MM.1S (cell line): ENCODE results near the gene MRPL23.

Experiments used
- DNase-seq: peaks from one replicate; pipeline ENCODE4 v3.0.0-alpha.2; 2015
- H2AFZ ChIP-seq: fragments of 300-600 bp; sonication (generic); 2 replicates; pipeline ENCODE4 v1.6.0; 2016; ENCODE audit warnings: antibody characterized with exemption, low read length
- H3F3A ChIP-seq: fragments of 300-600 bp; sonication (generic); 2 replicates; pipeline ENCODE4 v1.6.1; 2016; ENCODE audit warnings: mild to moderate bottlenecking, antibody characterized with exemption, low read length, moderate library complexity, mixed read lengths; ENCODE audit not compliant: insufficient read depth
- H3K27ac ChIP-seq: fragments of 300-600 bp; sonication (generic); 2 replicates; pipeline ENCODE4 v1.5.1; 2016; ENCODE audit warnings: mild to moderate bottlenecking, low read length
- H3K27me3 ChIP-seq: fragments of 300-600 bp; sonication (generic); replicated peaks from 2 replicates; pipeline ENCODE4 v1.6.0; 2016; ENCODE audit warnings: low read length; ENCODE audit not compliant: insufficient read depth
- H3K36me3 ChIP-seq: fragments of 300-600 bp; sonication (generic); replicated peaks from 2 replicates; pipeline ENCODE4 v1.6.1; 2016; ENCODE audit warnings: mild to moderate bottlenecking, low read length, mixed read lengths; ENCODE audit not compliant: insufficient read depth
- H3K4me1 ChIP-seq: fragments of 300-600 bp; sonication (generic); 2 replicates; pipeline ENCODE4 v1.6.1; 2016; ENCODE audit warnings: low read length, mixed read lengths
- H3K4me2 ChIP-seq: fragments of 300-600 bp; sonication (generic); 2 replicates; pipeline ENCODE4 v1.6.0; 2016; ENCODE audit warnings: low read depth, low read length
- H3K4me3 ChIP-seq: fragments of 300-600 bp; sonication (generic); 2 replicates; pipeline ENCODE4 v1.5.1; 2016; ENCODE audit warnings: low read length, mixed read lengths
- H3K79me2 ChIP-seq: fragments of 300-600 bp; sonication (generic); 2 replicates; pipeline ENCODE4 v1.6.1; 2016; ENCODE audit warnings: mixed run types, low read length, mixed read lengths
- H3K9ac ChIP-seq: fragments of 300-600 bp; sonication (generic); 2 replicates; pipeline ENCODE4 v1.6.1; 2016; ENCODE audit warnings: low read length, mixed read lengths
- H3K9me2 ChIP-seq: fragments of 300-600 bp; sonication (generic); replicated peaks from 2 replicates; pipeline ENCODE4 v1.6.1; 2016; ENCODE audit warnings: mild to moderate bottlenecking, low read length, mixed read lengths; ENCODE audit not compliant: insufficient read depth
- H3K9me3 ChIP-seq: fragments of 300-600 bp; sonication (generic); replicated peaks from 2 replicates; pipeline ENCODE4 v1.6.1; 2016; ENCODE audit warnings: mild to moderate bottlenecking, low read length, mixed read lengths; ENCODE audit not compliant: insufficient read depth
- H4K20me1 ChIP-seq: fragments of 300-600 bp; sonication (generic); 2 replicates; pipeline ENCODE4 v1.6.1; 2016; ENCODE audit warnings: mild to moderate bottlenecking, low read length, moderate library complexity, mixed read lengths; ENCODE audit not compliant: insufficient read depth
- EZH2 ChIP-seq: fragments of 300-600 bp; sonication (generic); optimal IDR thresholded peaks from 2 replicates; pipeline ENCODE3; 2017; ENCODE audit warnings: low read depth, mild to moderate bottlenecking, antibody characterized with exemption, low read length, mixed read lengths
- EZH2phosphoT487 ChIP-seq: fragments of 300-600 bp; sonication (generic); IDR thresholded peaks from 2 replicates; pipeline ENCODE4 v1.6.1; 2018; ENCODE audit warnings: antibody characterized with exemption, low read length
- TF ChIP-seq, protein P1 (sequence below): fragments of 300-600 bp; sonication (generic); IDR thresholded peaks from 2 replicates; pipeline ENCODE4 v1.5.1; 2016; ENCODE audit warnings: antibody characterized with exemption, low read length, mixed read lengths

Gene MRPL23

GRCh38 chr11:2002042-2002776 is 55.1 kb downstream of the MRPL23 start:
- Histone ChIP-seq H3K27me3 (no peaks in the 10 kb centered on the region), H3K4me1 (no peaks in the 10 kb centered on the region), H3K4me3 (no peak overlapping the region), H3K36me3 (no peaks in the 10 kb centered on the region), H3K9me3 (no peaks in the 10 kb centered on the region), H4K20me1 (no peaks in the 10 kb centered on the region), H3K4me2 (no peak overlapping the region), H3K9me2 (no peaks in the 10 kb centered on the region), H3K27ac (no peak overlapping the region), H3F3A (no peaks in the 10 kb centered on the region), H2AFZ (no peak overlapping the region), H3K79me2 (no peaks in the 10 kb centered on the region), H3K9ac (no peak overlapping the region)
- no peak for DNase-seq
- no peak for TF ChIP-seq EZH2phosphoT487
- TF ChIP-seq, protein P1, sequence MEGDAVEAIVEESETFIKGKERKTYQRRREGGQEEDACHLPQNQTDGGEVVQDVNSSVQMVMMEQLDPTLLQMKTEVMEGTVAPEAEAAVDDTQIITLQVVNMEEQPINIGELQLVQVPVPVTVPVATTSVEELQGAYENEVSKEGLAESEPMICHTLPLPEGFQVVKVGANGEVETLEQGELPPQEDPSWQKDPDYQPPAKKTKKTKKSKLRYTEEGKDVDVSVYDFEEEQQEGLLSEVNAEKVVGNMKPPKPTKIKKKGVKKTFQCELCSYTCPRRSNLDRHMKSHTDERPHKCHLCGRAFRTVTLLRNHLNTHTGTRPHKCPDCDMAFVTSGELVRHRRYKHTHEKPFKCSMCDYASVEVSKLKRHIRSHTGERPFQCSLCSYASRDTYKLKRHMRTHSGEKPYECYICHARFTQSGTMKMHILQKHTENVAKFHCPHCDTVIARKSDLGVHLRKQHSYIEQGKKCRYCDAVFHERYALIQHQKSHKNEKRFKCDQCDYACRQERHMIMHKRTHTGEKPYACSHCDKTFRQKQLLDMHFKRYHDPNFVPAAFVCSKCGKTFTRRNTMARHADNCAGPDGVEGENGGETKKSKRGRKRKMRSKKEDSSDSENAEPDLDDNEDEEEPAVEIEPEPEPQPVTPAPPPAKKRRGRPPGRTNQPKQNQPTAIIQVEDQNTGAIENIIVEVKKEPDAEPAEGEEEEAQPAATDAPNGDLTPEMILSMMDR: no peak
- no peak for TF ChIP-seq EZH2

- TF ChIP-seq, protein P1: no peak
- TF ChIP-seq EZH2phosphoT487 (no peak), EZH2 (no peak)
- no peaks in the 10 kb centered on the region for H3K36me3 ChIP-seq
Observed at GRCh38 chr11:2002807-2003206, 55.7 kb downstream of the MRPL23 start.

GRCh38 chr11:2004466-2004865 is 57.3 kb downstream of the MRPL23 start:
- DNase-seq: no peak
- Histone ChIP-seq H3K9me2 (no peaks in the 10 kb centered on the region), H3F3A (no peaks in the 10 kb centered on the region)

More at GRCh38 chr11:2002807-2003206, 55.7 kb downstream of the MRPL23 start:
- Histone ChIP-seq H2AFZ (no peak overlapping the region), H3K9me3 (no peaks in the 10 kb centered on the region), H3K4me2 (no peak overlapping the region), H3F3A (no peaks in the 10 kb centered on the region), H3K4me3 (no peak overlapping the region), H3K9me2 (no peaks in the 10 kb centered on the region), H3K27me3 (no peaks in the 10 kb centered on the region), H3K4me1 (no peaks in the 10 kb centered on the region), H3K9ac (no peak overlapping the region), H4K20me1 (no peaks in the 10 kb centered on the region), H3K27ac (no peak overlapping the region), H3K79me2 (no peaks in the 10 kb centered on the region)
- DNase-seq: no peak

More at GRCh38 chr11:2004466-2004865, 57.3 kb downstream of the MRPL23 start:
- Histone ChIP-seq H2AFZ (no peak overlapping the region), H3K36me3 (no peaks in the 10 kb centered on the region), H3K27ac (no peak overlapping the region), H3K9ac (no peak overlapping the region), H3K4me1 (no peaks in the 10 kb centered on the region), H3K4me2 (no peak overlapping the region), H3K79me2 (no peaks in the 10 kb centered on the region), H3K4me3 (no peak overlapping the region), H3K9me3 (no peaks in the 10 kb centered on the region), H4K20me1 (no peaks in the 10 kb centered on the region), H3K27me3 (no peaks in the 10 kb centered on the region)
- no peak for TF ChIP-seq EZH2phosphoT487
- TF ChIP-seq, protein P1: no peak
- TF ChIP-seq EZH2: no peak
